Ovary (tissue), 3 donors: Measurements from ENCODE around the gene RPL36.

Experiments
- CTCF ChIP-seq, 3 donors: fragments of 450-650 bp in 2 of 3; fragments of 200-600 bp in 1 of 3; IDR thresholded peaks; one replicate each; pipeline versions ENCODE4 v1.5.1 to v1.8.0; 2016 to 2022; ENCODE audit warnings: antibody characterized with exemption in 3 of 3, mild to moderate bottlenecking in 1 of 3
- POLR2A ChIP-seq: fragments of 450-650 bp; IDR thresholded peaks from one replicate; pipeline ENCODE4 v1.6.1; 2017; ENCODE audit warnings: antibody characterized with exemption, mild to moderate bottlenecking, moderate library complexity
- donor health status: DM: no; HTN: no; CAD: no.

GRCh38 chr19:5693195-5694166 is 3.4 kb downstream of the RPL36 start:
- TF ChIP-seq POLR2A, result no peak
- TF ChIP-seq CTCF (IDR thresholded peaks at IDR 0.05), result no peak
